Tibial nerve (tissue), 4 donors: ENCODE measurements around the gene SLC33A1.

Experiments
- EP300 ChIP-seq, 2 donors: sonication (generic); formaldehyde crosslinking; IDR thresholded peaks; one replicate each; pipeline ENCODE4 v1.6.1; 2017; ENCODE audit warnings: antibody characterized with exemption in 2 of 2, mild to moderate bottlenecking in 1 of 2
- POLR2A ChIP-seq, 2 donors: fragments of 450-650 bp; IDR thresholded peaks; one replicate each; pipeline ENCODE4 v1.6.1; 2017; ENCODE audit warnings: antibody characterized with exemption in 2 of 2, mild to moderate bottlenecking in 2 of 2, moderate library complexity in 2 of 2
- TF ChIP-seq, protein P1 (sequence below), 5 experiments: fragments of 200-600 bp in 3 of 5; fragments of 450-650 bp in 2 of 5; sonication (generic) in 3 of 5; IDR thresholded peaks; one replicate each; pipeline ENCODE4 v1.5.1; 2016 to 2019; ENCODE audit warnings: antibody characterized with exemption in 5 of 5, mild to moderate bottlenecking in 3 of 5, moderate library complexity in 2 of 5

GRCh38 chr3:155895379-155895900 is 41.2 kb upstream of the SLC33A1 start:
- no peak for TF ChIP-seq POLR2A (IDR thresholded peaks at IDR 0.05)
- TF ChIP-seq, protein P1, sequence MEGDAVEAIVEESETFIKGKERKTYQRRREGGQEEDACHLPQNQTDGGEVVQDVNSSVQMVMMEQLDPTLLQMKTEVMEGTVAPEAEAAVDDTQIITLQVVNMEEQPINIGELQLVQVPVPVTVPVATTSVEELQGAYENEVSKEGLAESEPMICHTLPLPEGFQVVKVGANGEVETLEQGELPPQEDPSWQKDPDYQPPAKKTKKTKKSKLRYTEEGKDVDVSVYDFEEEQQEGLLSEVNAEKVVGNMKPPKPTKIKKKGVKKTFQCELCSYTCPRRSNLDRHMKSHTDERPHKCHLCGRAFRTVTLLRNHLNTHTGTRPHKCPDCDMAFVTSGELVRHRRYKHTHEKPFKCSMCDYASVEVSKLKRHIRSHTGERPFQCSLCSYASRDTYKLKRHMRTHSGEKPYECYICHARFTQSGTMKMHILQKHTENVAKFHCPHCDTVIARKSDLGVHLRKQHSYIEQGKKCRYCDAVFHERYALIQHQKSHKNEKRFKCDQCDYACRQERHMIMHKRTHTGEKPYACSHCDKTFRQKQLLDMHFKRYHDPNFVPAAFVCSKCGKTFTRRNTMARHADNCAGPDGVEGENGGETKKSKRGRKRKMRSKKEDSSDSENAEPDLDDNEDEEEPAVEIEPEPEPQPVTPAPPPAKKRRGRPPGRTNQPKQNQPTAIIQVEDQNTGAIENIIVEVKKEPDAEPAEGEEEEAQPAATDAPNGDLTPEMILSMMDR (IDR thresholded peaks at IDR 0.05) = no peak
- TF ChIP-seq EP300 (IDR thresholded peaks at IDR 0.05) = no peak
